ENCODE measurements around the gene KIF1C.
"Not testable (repeated sequence)": the region's sequence is repeated elsewhere in the genome, so short reads cannot be mapped to it uniquely, and the experiment has no call there.

Gene KIF1C

DNA sequence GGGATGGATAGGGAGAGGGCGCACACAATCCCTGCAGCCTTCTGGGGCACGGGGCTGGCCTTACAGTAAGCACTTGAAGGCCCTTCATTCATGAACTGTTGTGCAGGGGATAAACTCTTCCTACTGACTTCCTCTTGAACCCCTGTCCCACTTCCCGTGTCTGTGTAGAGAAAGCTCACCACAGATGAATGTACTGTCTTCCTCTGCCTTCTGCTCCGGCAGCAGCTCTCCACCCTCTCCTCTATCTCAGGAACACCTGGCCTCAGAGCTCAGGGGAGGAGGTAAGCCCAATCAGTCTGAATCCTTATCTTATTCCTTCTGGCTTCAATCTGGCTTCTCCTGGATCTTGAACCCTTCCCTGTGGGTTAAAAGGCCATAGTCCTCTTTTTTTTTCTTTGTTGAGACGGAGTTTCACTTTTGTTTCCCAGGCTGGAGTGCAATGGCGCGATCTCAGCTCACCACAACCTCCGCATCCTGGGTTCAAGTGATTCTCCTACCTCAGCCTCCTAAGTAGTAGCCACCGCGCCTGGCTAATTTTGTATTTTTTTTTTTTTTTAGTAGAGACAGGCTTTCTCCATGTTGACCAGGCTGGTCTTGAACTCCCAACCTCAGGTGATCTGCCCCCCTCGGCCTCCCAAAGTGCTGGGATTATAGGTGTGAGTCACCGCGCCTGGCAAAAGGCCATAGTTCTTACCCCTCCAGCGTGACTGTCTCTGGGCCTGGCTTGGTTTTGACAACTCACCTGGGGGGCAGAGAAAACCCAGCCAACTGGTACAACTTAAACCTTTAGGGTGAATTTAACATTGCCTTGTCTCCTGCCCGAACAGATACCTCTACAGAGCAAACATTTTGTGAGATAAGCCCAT is 44.6 kb downstream of the KIF1C start:
- DNase-seq (ENCODE audit: low spot score) = no peak

DNA sequence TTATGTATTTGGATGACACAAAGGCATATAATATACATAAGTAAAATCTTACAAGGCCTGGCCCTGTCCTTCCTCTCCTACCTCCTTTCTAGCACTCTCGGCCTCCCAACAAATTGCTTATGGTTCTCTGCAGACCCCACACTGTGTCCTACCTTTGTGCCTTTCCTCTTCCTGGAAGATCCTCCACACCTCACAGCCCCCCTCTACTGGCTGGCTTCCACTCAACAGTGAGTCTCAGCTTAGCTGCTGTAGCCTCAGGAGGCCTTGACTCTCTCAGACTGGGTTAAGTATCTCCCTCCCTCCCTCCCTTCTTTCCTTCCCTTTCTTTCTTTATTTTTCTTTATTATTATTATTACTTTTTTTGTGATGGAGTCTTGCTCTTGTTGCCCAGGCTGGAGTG is 45.8 kb downstream of the KIF1C start:
- no peak for DNase-seq (ENCODE audit: low spot score)

DNA sequence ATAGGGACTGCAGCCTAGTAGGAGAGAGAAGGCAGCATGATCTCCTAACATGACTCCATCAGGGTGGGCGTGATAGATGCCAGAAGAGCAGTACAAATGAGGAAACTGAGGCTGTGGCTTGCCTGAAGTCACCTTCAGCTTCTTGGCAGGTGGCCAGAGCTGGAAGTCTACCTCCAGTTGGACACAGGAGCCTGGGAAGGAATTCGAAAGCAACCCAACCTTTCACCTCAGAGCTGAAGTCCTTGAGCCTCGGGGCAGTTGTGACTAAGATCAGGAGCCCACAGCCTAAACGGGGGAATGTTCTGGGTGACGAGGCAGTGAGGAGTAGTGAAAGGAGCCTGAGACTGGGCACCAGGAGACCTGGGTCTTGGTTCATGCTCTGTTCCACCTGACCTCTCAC is 46.9 kb downstream of the KIF1C start:
- no peak for DNase-seq (ENCODE audit: low spot score)

DNA sequence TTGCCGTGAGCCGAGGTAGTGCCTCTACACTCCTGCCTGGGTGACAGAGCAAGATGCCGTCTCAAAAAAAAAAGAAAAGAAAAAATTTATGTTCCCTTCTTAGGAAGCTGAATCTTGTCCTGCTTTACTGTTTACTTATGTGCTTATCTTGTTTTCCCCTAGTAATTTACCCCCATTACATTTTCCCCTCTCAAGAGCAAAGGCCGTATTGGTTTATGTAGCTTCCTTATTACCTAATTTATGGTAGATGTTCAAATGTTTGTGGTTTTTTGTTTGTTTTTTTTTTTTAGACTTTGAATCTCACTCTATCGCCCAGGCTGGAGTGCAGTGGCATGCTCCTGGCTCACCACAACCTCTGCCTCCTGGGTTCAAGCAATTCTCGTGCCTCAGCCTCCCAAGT is 47.7 kb downstream of the KIF1C start:
- DNase-seq (ENCODE audit: low spot score) = no peak

DNA sequence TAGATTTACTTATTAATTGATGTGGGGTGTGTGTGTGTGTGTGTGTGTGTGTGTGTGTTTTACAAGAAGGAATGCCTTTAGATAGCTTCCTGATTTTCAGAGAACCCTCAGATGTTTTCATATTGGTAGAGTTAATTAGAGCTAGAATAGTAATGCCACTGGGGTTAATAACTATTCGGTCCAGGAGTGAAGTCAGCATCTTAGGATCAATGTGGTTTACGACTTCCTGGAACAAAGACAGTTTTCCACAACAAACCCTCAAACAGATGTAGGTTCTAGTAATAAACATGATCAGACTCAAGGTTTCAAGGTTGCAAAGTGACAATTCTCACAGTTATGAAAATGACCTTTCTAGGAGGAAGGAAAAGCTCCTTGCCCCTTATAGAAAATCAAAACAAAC is 49.7 kb downstream of the KIF1C start:
- DNase-seq (ENCODE audit: low spot score) = no peak

DNA sequence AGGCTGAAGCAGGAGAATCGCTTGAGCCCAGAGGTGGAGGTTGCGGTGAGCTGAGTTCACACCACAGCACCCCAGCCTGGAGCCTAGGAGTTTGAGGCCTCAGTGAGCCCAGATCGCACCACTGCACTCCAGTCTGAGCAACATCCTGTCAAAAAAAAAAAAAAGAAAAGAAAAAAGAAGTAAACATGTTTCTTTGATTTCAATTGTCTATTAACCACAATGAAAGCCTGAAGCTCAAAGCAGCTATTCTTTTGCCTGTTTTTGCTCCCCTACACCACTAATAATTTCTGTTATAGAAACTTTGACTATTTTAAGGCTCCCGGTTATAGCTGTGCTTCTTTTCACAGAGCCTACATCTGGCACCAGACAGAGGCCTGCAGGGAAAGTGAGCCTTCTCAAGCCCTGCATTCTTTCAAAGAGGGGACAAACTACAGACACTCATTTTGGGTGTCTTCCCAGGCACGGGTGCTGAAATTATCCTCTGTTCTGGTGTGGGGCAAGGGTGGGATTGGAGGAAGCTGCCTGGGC is 51.6 kb downstream of the KIF1C start:
- no peak for DNase-seq (ENCODE audit: low spot score)

DNA sequence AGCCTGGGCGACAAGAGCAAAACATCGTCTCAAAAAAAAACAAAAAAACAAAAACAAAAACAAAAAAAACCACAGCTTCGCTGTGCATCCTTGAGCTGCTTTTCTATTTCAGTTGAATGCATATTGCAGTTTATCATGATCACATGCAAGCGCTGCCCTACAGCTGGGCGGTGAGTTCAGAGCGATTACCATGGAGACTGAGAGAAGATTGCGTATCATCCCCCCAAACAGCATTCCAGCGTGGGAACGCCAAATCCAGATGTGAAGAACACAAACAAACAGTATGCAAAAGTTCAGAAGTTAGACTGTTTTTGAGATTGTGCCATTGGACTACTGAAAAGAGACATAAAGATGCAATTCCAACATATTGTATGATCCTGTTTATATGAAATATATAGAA is 52.5 kb downstream of the KIF1C start:
- no peak for DNase-seq (ENCODE audit: low spot score)

DNA sequence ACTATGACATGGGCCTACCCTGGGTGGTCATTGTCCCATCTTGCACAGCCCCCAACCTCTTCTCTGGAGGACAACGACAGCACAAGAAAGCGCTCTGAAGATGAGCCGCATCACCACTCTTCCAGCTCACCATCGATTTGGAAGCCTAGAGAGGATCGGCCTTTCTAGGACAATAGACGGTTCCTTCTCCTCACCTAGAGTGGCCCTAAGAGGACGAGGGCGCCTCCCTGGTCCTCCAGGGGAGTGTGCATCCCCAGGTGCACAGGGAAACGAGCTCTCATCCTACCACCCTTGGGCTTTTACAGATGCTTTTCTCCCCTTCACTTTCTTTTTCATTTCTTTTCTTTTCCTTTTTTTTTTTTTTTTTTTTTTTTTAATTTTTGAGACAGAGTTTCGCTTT is 57.8 kb downstream of the KIF1C start:
- DNase-seq (ENCODE audit: low spot score) = peak; percentile 67

DNA sequence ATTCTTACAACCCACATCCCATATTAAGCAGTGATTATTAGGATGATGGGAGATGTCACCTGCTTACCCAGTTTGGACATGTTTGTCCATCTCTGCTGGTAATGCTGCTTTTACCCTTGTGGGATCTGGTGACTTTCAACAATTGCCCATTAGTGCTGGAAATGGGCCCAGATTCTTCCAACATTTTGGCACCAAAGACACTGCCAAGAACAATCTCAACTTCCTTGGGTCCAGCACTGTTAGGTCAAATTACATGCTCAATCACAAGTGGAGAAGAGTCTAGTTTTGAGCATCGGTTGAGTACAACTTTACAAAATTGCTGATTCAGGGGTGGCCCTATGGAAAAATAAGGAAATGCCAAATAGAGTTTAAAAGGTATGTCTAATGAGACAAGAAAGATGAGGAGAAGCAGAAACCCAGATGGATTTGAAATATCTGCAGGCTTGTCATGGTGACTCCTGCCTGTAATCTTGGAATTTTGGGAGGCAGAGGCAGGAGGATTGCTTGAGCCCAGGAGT is 67.5 kb downstream of the KIF1C start:
- DNase-seq (ENCODE audit: low spot score) = no peak

DNA sequence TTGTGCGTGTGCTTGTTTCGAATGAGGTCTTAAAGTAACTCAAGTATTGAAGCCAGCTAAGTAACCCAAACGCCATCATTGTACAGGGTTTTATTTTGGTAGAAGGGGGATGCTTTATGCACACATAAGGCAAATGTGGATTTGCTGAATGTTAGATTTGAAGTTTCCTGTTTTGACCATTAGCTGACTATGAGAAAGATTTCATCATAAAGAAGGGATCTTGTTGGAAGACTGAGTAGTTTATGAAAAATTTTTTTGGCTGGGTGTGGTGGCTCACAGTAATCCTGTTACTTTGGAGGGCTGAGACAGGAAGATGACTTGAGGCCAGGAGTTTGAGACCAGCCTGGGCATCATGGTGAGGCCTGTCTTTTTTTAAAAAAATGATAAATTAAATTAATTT is 70.5 kb downstream of the KIF1C start:
- no peak for DNase-seq (ENCODE audit: low spot score)

DNA sequence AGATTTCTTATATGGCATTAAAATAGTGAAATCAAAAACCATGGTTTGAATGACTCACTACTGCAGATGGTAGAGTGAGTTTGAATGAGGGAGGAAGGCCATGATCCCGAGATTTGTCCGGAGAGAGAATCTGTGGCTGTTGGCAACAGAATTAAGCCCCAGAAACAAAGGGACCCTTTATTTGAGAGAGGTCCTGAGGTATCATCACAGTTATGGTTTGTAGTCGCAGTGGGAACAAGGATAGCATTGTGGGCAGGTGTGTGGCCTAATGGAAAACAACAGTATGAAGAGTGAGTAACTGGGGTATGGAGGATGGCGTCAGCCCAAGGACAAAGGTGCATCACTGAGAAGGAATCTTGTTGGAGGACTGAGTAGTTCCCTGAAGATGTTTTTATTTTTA is 72.0 kb downstream of the KIF1C start:
- no peak for DNase-seq (ENCODE audit: low spot score)

DNA sequence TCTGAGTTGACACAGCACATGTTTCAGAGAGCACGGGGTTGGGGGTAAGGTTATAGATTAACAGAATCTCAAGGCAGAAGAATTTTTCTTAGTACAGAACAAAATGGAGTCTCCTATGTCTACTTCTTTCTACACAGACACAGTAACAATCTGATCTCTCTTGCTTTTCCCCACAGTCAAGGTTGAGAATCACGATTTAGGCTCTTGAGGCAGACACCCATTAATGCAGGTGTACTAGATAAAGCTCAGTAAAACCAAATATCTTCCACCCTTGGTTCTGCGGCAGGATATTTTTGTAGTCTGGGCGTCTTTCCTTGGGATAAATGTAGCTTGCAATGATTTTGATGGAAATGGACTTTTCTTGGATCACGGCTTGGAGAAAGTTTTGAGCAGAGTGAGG is 77.7 kb downstream of the KIF1C start:
- not testable (repeated sequence) for DNase-seq (ENCODE audit: low spot score)

DNA sequence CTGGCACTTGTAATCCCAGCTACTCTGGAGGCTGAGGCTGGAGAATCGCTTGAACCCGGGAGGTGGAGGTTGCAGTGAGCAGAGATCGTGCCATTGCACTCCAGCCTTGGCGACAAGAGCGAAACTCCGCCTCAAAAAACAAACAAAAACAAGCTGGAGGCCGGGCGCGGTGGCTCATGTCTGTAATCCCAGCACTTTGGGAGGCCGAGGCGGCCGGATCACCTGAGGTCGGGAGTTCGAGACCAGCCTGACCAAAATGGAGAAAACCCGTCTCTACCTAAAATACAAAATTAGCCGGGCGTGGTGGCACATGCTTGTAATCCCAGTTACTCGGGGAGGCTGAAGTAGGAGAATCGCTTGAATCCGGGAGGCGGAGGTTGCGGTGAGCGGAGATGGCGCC is 79.5 kb downstream of the KIF1C start:
- not testable (repeated sequence) for DNase-seq (ENCODE audit: low spot score)

DNA sequence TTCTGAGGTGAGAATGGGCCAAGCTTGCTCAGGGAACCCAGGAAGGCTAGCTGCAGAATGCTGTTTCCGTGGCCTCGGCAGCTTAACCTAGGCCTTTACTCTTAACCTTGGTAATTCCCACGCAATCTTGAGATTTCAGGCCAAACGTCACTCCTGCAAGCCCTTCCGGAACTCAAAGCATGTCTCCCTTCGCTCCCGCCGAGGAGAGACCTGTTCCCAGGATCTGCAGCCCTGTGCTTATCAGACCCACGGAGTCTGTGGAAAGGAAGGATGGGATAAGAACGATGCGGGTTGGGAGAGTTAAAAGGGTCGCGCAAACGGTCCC is 80.0 kb downstream of the KIF1C start:
- DNase-seq (ENCODE audit: low spot score) = no peak

Small RNAs within 50 kb of the gene (small RNA-seq; reads per million reads assigned to genes)
- gene MIR6864 (0 reads per million in 2 experiments), gene MIR6865 (0 reads per million in 2 experiments)

Measured in SK-N-DZ (cell line).